AG04450 (cell line): ENCODE data around the gene C2orf92. TPM values are rescaled to one million over a fixed set of nuclear protein-coding genes. Genes with fewer than 3 reads are reported as not detected.
"Not testable (repeated sequence)": the region's sequence is repeated elsewhere in the genome, so short reads cannot be mapped to it uniquely, and the experiment has no call there.

ENCODE experiments used
- CTCF ChIA-PET: fragments of 300-600, 350-600 bp; formaldehyde crosslinking; extraction: SDS; loops from one replicate; lab custom pipeline; 2022; ENCODE audit warnings: antibody characterized with exemption, inconsistent platforms; lab: Charles Lee
- POLR2A ChIA-PET: fragments of 350-600 bp; formaldehyde crosslinking; extraction: SDS; loops from one replicate; lab custom pipeline; 2021; ENCODE audit warnings: antibody characterized with exemption, inconsistent platforms; lab: Yijun Ruan, JAX
- DNase-seq: peaks from one replicate; pipeline ENCODE4 v3.0.0-alpha.2; 2011; ENCODE audit warnings: low read depth, low spot score
- H3K27ac ChIP-seq: one replicate; pipeline ENCODE4 v1.5.1; 2012; ENCODE audit warnings: low read depth, low read length, control low read depth
- H3K27me3 ChIP-seq: one replicate; pipeline ENCODE4 v1.6.0; 2012; ENCODE audit warnings: low read length; ENCODE audit not compliant: control insufficient read depth, insufficient read depth
- H3K4me3 ChIP-seq: 2 replicates; pipeline ENCODE4 v1.5.1; 2011; ENCODE audit warnings: mild to moderate bottlenecking, low read depth, low read length, control low read depth
- H3K9me3 ChIP-seq: 2 replicates; pipeline ENCODE4 v1.5.1; 2012; ENCODE audit warnings: low read length; ENCODE audit not compliant: control insufficient read depth, insufficient read depth
- polyA minus RNA-seq: library from RNA; depleted of rRNA, polyadenylated mRNA; stranded (reverse); fragments of >200 nt; gene quantifications from 2 replicates; pipeline ENCODE4 v1.2.3, GENCODE V29; 2011; rRNA and poly(A)+ RNA removed
- polyA plus RNA-seq: library from polyadenylated mRNA; depleted of rRNA; stranded (reverse); fragments of >200 nt; gene quantifications from 2 replicates; pipeline ENCODE4 v1.2.3, GENCODE V29; 2011; rRNA removed
- TF ChIP-seq, protein P1 (sequence below): IDR thresholded peaks from 2 replicates; pipeline ENCODE4 v1.5.1; 2011; ENCODE audit warnings: low read depth, low read length, control low read depth, inconsistent platforms

The C2orf92 gene
- 1.3 and 1.5 TPM in 2 replicates for polyA plus RNA-seq
- 1.6 TPM in 2 replicates for polyA minus RNA-seq

DNA sequence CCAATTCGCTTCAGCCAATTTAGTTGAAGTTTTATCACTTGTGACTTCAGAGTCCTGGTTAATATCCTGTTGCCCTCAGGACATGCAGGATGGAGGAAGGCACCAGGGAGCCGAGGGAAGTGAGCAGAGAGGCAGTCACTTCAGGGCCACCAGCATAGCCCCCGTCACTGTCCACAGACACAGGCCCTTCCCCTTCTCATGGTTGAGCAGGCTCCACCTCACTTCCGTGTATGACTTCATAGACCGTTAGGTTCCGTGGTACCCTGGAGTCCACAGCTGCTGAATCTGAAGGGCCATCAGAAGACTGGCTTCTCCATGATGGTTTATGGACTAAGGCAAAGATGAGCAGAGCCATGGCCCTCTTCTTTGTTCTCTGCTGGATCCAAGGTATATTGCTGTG, at the start of gene C2orf92:
Gene C2orf92, plus strand, starts transcription at position 266 of the 400 bp plus-strand sequence. Its CDS starts 76 bp downstream, at position 342.
- no peak for DNase-seq
- ChIA-PET POLR2A (no interaction called here), CTCF (interaction anchor here (1.4 kb wide), 1 partner anchor 27 kb away, joined by 5 read pairs; no protein-coding TSS in a partner anchor)
- Histone ChIP-seq H3K9me3 (no peaks in the 10 kb centered on the region), H3K27ac (no peak within 1 kb of the TSS), H3K4me3 (no peak within 1 kb of the TSS), H3K27me3 (no peaks in the 10 kb centered on the region)
- TF ChIP-seq, protein P1, sequence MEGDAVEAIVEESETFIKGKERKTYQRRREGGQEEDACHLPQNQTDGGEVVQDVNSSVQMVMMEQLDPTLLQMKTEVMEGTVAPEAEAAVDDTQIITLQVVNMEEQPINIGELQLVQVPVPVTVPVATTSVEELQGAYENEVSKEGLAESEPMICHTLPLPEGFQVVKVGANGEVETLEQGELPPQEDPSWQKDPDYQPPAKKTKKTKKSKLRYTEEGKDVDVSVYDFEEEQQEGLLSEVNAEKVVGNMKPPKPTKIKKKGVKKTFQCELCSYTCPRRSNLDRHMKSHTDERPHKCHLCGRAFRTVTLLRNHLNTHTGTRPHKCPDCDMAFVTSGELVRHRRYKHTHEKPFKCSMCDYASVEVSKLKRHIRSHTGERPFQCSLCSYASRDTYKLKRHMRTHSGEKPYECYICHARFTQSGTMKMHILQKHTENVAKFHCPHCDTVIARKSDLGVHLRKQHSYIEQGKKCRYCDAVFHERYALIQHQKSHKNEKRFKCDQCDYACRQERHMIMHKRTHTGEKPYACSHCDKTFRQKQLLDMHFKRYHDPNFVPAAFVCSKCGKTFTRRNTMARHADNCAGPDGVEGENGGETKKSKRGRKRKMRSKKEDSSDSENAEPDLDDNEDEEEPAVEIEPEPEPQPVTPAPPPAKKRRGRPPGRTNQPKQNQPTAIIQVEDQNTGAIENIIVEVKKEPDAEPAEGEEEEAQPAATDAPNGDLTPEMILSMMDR: no peak

DNA sequence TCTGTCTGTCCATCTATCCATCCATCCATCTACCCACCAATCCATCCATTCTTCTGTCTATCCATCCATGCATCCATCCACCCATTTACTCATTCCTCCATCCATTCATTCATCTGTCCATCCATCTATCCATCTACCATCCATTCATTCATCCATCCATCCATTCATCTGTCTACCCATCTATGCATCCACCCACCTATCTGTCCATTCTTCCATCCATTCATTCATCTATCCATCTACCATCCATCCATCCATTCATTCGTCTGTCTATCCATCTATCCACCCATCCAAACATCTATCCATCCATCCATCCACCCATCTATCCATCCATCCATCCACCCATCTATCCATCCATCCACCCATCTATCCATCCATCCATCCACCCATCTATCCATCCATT, 49.0 kb upstream of the C2orf92 start:
- H3K9me3 ChIP-seq, CTCF ChIA-PET, H3K4me3 ChIP-seq, H3K27me3 ChIP-seq, H3K27ac ChIP-seq, DNase-seq, POLR2A ChIA-PET: not testable (repeated sequence)

DNA sequence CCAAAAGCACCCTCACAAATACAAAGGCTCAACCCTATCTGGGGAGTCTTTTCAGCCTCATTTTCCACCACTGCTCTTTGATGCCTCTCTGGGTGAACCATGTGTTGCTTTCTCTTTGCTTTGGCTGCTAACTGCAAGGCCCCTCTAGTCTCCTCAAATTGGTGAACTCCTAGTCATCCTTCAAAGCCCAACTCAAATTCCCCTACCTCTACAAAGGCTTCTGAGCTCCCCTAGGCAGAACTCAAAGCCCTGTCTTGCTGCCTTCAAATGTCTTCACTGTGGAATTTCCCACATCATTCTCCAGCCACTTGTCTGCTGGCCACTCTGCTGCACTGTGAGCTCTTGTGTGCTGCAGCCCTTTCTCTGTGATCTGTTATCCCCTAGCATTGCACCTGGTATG, 46.5 kb upstream of the C2orf92 start:
- H3K27me3 ChIP-seq, H3K27ac ChIP-seq, H3K4me3 ChIP-seq, H3K9me3 ChIP-seq, DNase-seq, POLR2A ChIA-PET: not testable (repeated sequence)
- CTCF ChIA-PET: interaction anchor here (1.1 kb wide), 1 partner anchor 78 kb away, joined by 3 read pairs; no protein-coding TSS in a partner anchor

DNA sequence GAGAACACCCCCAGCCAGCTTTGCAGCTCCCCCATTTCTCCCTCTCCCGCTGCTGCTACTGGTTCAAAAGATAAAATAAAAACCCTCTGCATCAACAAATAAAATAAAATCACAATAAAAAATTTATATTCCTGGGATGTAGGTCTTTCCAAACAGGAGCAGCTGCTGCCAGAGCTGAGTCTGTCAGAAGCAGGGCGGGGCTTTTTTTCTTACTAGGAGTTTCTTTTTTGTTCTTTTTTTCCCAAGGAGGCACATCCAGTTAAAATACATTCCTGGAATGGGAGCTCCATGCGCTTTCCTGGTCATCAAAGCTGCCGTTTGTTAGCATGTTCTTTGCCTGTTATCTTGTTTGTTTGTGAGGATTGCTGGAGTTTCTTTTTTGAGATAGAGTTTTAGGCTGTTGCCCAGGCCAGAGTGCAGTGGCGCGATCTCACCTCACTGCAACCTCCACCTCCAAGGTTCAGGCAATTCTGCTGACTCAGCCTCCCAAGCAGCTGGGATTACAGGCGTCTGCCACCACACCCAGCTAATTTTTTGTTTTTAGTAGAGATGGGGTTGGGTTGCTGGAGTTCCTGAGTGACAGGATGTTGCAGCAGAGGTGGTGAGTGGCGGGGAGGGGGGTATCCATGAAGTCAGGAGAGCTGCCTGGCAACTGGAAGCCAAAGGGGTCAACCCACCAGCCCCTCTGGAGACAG, 44.0 kb upstream of the C2orf92 start:
- H3K4me3 ChIP-seq, H3K27me3 ChIP-seq, DNase-seq, H3K27ac ChIP-seq, CTCF ChIA-PET, POLR2A ChIA-PET, H3K9me3 ChIP-seq: not testable (repeated sequence)

DNA sequence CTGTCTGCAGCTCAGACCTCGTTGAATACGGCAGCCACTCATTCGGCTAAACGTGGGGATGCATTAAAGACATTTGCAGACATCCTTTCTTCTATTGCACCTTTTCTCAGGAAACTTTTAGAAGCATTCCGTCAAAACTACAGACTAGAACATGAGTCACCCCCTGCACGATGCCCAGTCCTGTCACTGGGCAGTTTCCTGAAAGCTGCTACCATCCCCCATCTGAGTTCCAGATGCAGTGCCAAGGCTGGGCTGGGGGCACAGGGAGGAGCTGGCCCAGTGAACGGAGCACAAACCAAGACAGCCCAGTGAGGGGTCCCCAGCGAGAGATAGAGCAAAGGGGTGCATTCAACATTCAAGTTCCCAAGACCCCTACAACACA, 43.5 kb upstream of the C2orf92 start:
- H3K27ac ChIP-seq, CTCF ChIA-PET, H3K9me3 ChIP-seq, H3K27me3 ChIP-seq, DNase-seq, POLR2A ChIA-PET, H3K4me3 ChIP-seq: not testable (repeated sequence)

DNA sequence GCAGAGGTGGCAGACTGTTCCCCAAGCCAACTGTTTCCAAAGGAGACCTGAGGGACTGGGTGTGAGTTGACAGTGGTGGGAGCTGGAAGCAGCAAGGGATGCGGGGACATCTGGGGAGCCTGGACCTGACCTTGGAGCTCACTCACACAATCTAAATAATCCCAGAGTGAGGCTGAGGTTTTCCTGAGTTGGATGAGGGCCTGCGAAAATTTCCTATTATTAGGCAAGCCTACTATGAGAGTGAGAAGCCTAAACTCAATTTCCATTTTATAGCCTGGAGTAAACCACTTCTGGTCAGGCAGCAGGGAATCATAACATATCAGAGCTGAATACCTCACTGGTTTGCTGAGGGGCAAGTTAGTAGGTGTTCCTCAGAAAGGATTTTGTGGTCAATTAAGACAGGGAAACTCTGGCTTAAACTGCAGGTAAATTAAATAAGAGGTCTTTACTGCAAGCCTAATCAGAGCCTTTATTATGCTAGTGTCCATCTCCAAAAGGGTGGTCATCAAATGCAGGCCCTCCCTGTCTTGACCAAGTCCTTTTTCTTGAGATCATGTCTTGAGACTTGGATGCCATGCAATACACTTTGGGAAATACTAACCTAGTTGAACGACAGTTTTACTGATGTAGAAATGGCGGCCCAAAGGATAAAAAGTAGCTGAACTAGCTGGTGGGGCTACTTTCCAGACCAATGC, 25.3 kb upstream of the C2orf92 start:
- TF ChIP-seq, protein P1: no peak
- DNase-seq: no peak
- Histone ChIP-seq H3K4me3 (no peak overlapping the region), H3K27me3 (no peaks in the 10 kb centered on the region), H3K9me3 (peaks cover 3% of the 10 kb centered on the region; the same call in 1 of the 2 replicates), H3K27ac (no peak overlapping the region)
- CTCF ChIA-PET: interaction anchor here (0.8 to 3.2 kb wide), 2 partner anchors 54 to 56 kb away, joined by 3 to 10 read pairs; no protein-coding TSS in a partner anchor
- POLR2A ChIA-PET: no interaction called here
